Measurements from ENCODE around the gene MRPL34.

The MRPL34 gene

GRCh38 chr19:17340302-17340870 is 34.7 kb downstream of the MRPL34 start:
- no peak for DNase-seq (ENCODE audit: low read depth in 1 of 2, low spot score in 1 of 2)

- DNase-seq (ENCODE audit: low read depth in 1 of 2, low spot score in 1 of 2): no peak
Measured at GRCh38 chr19:17340871-17341357, 35.2 kb downstream of the MRPL34 start.

- DNase-seq (ENCODE audit: low read depth in 1 of 2, low spot score in 1 of 2): no peak
Measured at GRCh38 chr19:17341386-17341785, 35.7 kb downstream of the MRPL34 start.

GRCh38 chr19:17341845-17342244 is 36.2 kb downstream of the MRPL34 start:
- DNase-seq (ENCODE audit: low read depth in 1 of 2, low spot score in 1 of 2): no peak

GRCh38 chr19:17346109-17346671 is 40.5 kb downstream of the MRPL34 start:
- peak; percentile 53 to 68 for DNase-seq (ENCODE audit: low read depth in 1 of 2, low spot score in 1 of 2)

GRCh38 chr19:17347361-17347760 is 41.7 kb downstream of the MRPL34 start:
- DNase-seq (ENCODE audit: low read depth in 1 of 2, low spot score in 1 of 2): no peak

- no peak for DNase-seq (ENCODE audit: low read depth in 1 of 2, low spot score in 1 of 2)
Measured at GRCh38 chr19:17347877-17348276, 42.2 kb downstream of the MRPL34 start.

- no peak for DNase-seq (ENCODE audit: low read depth in 1 of 2, low spot score in 1 of 2)
Measured at GRCh38 chr19:17348700-17349099, 43.0 kb downstream of the MRPL34 start.

GRCh38 chr19:17351815-17352435 is 46.3 kb downstream of the MRPL34 start:
- no peak for DNase-seq (ENCODE audit: low read depth in 1 of 2, low spot score in 1 of 2)

- DNase-seq (ENCODE audit: low read depth in 1 of 2, low spot score in 1 of 2): no peak
Measured at GRCh38 chr19:17352608-17353280, 47.1 kb downstream of the MRPL34 start.

- no peak for DNase-seq (ENCODE audit: low read depth in 1 of 2, low spot score in 1 of 2)
Measured at GRCh38 chr19:17353386-17353785, 47.7 kb downstream of the MRPL34 start.
